ENCODE results near the gene IL1A.

The IL1A gene

DNA sequence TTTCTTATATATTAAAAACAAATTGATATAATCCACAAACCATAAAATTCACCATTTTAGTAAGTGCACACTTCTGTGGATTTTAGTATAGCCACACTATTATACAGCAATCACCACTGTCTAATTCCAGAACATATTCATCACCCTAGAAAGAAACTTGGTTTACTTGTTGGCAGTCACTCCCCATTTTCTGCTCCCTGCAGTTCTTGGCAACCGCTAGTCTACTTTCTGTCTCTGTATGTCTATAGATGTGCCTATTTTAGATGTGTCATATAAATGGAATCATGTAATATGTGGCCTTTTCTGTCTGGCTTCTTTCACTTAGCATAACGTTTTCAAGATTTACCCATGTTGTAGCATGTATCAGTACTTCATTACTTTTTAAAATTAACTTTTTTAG is 25.6 kb downstream of the IL1A start:
- no peak overlapping the region for H3K4me3 ChIP-seq (ENCODE audit: insufficient read length, low read depth)
- no peak for DNase-seq (ENCODE audit: low read depth, low spot score)
- H3K9ac ChIP-seq (ENCODE audit: insufficient read length, low read depth): no peak overlapping the region
- no peaks in the 10 kb centered on the region for H3K4me1 ChIP-seq (ENCODE audit: insufficient read depth, insufficient read length)
- H3K9me3 ChIP-seq (ENCODE audit: insufficient read depth, low read length): no peaks in the 10 kb centered on the region
- H3K27me3 ChIP-seq (ENCODE audit: insufficient read depth, insufficient read length): no peaks in the 10 kb centered on the region
- no peak for TF ChIP-seq SUZ12 (IDR thresholded peaks at IDR 0.05; ENCODE audit: extremely low read depth, insufficient read depth, insufficient read length)
- TF ChIP-seq ZNF274 (IDR thresholded peaks at IDR 0.05; ENCODE audit: low read depth, low read length): no peak
- no peak for TF ChIP-seq YY1 (IDR thresholded peaks at IDR 0.05; ENCODE audit: insufficient read depth, insufficient read length)
- H3K36me3 ChIP-seq (ENCODE audit: insufficient read depth, insufficient read length, low read length): peaks cover 84% of the 10 kb centered on the region

DNA sequence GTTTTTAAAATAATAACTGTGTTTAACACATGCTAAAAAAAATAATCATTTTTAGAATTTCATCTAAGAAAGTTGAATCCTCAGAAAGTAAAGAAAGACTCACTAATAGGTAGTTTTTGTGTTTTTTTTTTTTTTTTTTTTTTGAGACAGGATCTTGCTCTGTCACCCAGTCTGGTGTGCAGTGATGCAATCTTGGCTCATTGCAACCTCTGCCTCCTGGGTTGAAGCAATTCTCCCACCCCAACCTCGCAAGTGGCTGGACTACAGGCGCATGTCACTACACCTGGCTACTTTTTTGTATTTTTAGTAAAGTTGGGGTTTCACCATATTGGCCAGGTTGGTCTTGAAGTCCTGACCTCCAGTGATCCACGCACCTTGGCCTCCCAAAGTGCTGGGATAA is 27.0 kb downstream of the IL1A start:
- Histone ChIP-seq H3K27me3 (ENCODE audit: insufficient read depth, insufficient read length) (no peaks in the 10 kb centered on the region), H3K9ac (ENCODE audit: insufficient read length, low read depth) (no peak overlapping the region), H3K36me3 (ENCODE audit: insufficient read depth, insufficient read length, low read length) (peaks cover 95% of the 10 kb centered on the region), H3K4me1 (ENCODE audit: insufficient read depth, insufficient read length) (no peaks in the 10 kb centered on the region), H3K4me3 (ENCODE audit: insufficient read length, low read depth) (no peak overlapping the region), H3K9me3 (ENCODE audit: insufficient read depth, low read length) (no peaks in the 10 kb centered on the region)
- TF ChIP-seq YY1 (IDR thresholded peaks at IDR 0.05; ENCODE audit: insufficient read depth, insufficient read length) (no peak), ZNF274 (IDR thresholded peaks at IDR 0.05; ENCODE audit: low read depth, low read length) (no peak), SUZ12 (IDR thresholded peaks at IDR 0.05; ENCODE audit: extremely low read depth, insufficient read depth, insufficient read length) (no peak)
- DNase-seq (ENCODE audit: low read depth, low spot score): no peak

- TF ChIP-seq SUZ12 (IDR thresholded peaks at IDR 0.05; ENCODE audit: extremely low read depth, insufficient read depth, insufficient read length) (no peak), YY1 (IDR thresholded peaks at IDR 0.05; ENCODE audit: insufficient read depth, insufficient read length) (no peak), ZNF274 (IDR thresholded peaks at IDR 0.05; ENCODE audit: low read depth, low read length) (no peak)
- H3K4me3 ChIP-seq (ENCODE audit: insufficient read length, low read depth): no peak overlapping the region
- H3K36me3 ChIP-seq (ENCODE audit: insufficient read depth, insufficient read length, low read length): peaks cover 95% of the 10 kb centered on the region
- no peak for DNase-seq (ENCODE audit: low read depth, low spot score)
- H3K9ac ChIP-seq (ENCODE audit: insufficient read length, low read depth): no peak overlapping the region
- no peaks in the 10 kb centered on the region for H3K4me1 ChIP-seq (ENCODE audit: insufficient read depth, insufficient read length)
- no peaks in the 10 kb centered on the region for H3K9me3 ChIP-seq (ENCODE audit: insufficient read depth, low read length)
- no peaks in the 10 kb centered on the region for H3K27me3 ChIP-seq (ENCODE audit: insufficient read depth, insufficient read length)
Observed at GRCh38 chr2:112756207-112756606, 28.1 kb downstream of the IL1A start.

GRCh38 chr2:112755444-112755843 is 28.8 kb downstream of the IL1A start:
- no peak for DNase-seq (ENCODE audit: low read depth, low spot score)
- no peaks in the 10 kb centered on the region for H3K27me3 ChIP-seq (ENCODE audit: insufficient read depth, insufficient read length)
- no peaks in the 10 kb centered on the region for H3K9me3 ChIP-seq (ENCODE audit: insufficient read depth, low read length)
- H3K4me1 ChIP-seq (ENCODE audit: insufficient read depth, insufficient read length): no peaks in the 10 kb centered on the region
- no peak for TF ChIP-seq SUZ12 (IDR thresholded peaks at IDR 0.05; ENCODE audit: extremely low read depth, insufficient read depth, insufficient read length)
- no peak for TF ChIP-seq ZNF274 (IDR thresholded peaks at IDR 0.05; ENCODE audit: low read depth, low read length)
- TF ChIP-seq YY1 (IDR thresholded peaks at IDR 0.05; ENCODE audit: insufficient read depth, insufficient read length): no peak
- H3K36me3 ChIP-seq (ENCODE audit: insufficient read depth, insufficient read length, low read length): peaks cover 92% of the 10 kb centered on the region
- no peak overlapping the region for H3K4me3 ChIP-seq (ENCODE audit: insufficient read length, low read depth)
- H3K9ac ChIP-seq (ENCODE audit: insufficient read length, low read depth): no peak overlapping the region

DNA sequence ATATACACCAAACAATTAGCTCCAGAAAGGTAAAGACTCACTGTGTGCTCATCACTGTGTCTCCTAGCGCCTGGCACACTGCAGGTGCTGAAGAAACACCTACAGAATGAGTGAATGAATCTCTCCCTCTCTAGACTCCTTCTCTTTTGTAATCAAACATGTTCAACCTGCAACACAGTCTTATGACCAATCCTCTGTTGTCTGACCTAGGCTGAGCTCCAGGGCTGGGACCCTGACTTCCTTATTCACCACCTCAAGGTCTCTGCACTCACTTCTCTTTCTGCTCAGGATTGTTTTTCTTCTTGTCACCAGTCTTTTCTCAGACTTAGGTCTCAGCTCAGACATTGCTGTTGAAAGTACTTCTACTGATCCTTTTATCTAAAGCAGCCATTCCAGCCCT is 29.7 kb downstream of the IL1A start:
- H3K4me3 ChIP-seq (ENCODE audit: insufficient read length, low read depth): no peak overlapping the region
- no peak for DNase-seq (ENCODE audit: low read depth, low spot score)
- H3K9ac ChIP-seq (ENCODE audit: insufficient read length, low read depth): no peak overlapping the region
- TF ChIP-seq ZNF274 (IDR thresholded peaks at IDR 0.05; ENCODE audit: low read depth, low read length) (no peak), SUZ12 (IDR thresholded peaks at IDR 0.05; ENCODE audit: extremely low read depth, insufficient read depth, insufficient read length) (no peak), YY1 (IDR thresholded peaks at IDR 0.05; ENCODE audit: insufficient read depth, insufficient read length) (no peak)
- H3K4me1 ChIP-seq (ENCODE audit: insufficient read depth, insufficient read length): no peaks in the 10 kb centered on the region
- H3K27me3 ChIP-seq (ENCODE audit: insufficient read depth, insufficient read length): no peaks in the 10 kb centered on the region
- H3K36me3 ChIP-seq (ENCODE audit: insufficient read depth, insufficient read length, low read length): peaks cover 93% of the 10 kb centered on the region
- H3K9me3 ChIP-seq (ENCODE audit: insufficient read depth, low read length): no peaks in the 10 kb centered on the region

GRCh38 chr2:112752667-112753066 is 31.6 kb downstream of the IL1A start:
- DNase-seq (ENCODE audit: low read depth, low spot score): no peak
- Histone ChIP-seq H3K36me3 (ENCODE audit: insufficient read depth, insufficient read length, low read length) (peaks cover 84% of the 10 kb centered on the region), H3K9me3 (ENCODE audit: insufficient read depth, low read length) (no peaks in the 10 kb centered on the region), H3K4me3 (ENCODE audit: insufficient read length, low read depth) (no peak overlapping the region), H3K9ac (ENCODE audit: insufficient read length, low read depth) (no peak overlapping the region), H3K27me3 (ENCODE audit: insufficient read depth, insufficient read length) (no peaks in the 10 kb centered on the region), H3K4me1 (ENCODE audit: insufficient read depth, insufficient read length) (no peaks in the 10 kb centered on the region)
- TF ChIP-seq YY1 (IDR thresholded peaks at IDR 0.05; ENCODE audit: insufficient read depth, insufficient read length) (no peak), SUZ12 (IDR thresholded peaks at IDR 0.05; ENCODE audit: extremely low read depth, insufficient read depth, insufficient read length) (no peak), ZNF274 (IDR thresholded peaks at IDR 0.05; ENCODE audit: low read depth, low read length) (no peak)

DNA sequence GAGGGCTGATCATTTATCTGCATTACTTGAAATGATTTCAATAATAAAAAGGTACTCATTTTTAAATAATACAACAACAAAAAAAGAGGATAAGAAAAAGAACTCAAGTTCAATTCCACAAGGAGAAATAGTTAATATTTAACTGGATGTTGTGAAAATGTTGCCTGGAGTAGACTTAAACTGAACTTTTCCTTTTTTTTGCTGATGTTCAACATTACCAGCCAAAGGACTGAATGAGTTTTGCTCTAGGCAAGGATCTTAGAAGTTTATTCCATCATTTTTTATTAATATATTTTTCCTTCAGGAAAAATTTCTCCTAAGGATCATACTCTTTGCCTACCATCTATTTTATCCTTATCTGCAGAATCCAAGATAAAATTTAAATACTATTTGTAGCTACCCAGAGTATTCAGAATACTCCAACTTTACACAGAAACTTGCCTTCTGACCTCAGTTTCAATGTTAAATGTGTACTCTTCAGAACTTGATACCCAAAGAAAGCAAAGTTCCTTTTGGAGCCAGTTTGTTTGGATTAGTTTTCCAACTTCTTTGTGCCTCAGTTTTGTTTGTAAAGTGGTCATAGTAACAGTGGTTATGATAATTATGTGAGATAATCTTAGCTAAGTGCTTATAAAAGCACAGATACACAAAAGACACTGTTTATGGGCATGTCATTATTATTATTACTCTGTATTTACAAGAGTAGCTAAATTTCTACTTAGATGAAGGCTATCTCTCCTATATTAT is 32.7 kb downstream of the IL1A start:
- no peak for TF ChIP-seq ZNF274 (IDR thresholded peaks at IDR 0.05; ENCODE audit: low read depth, low read length)
- TF ChIP-seq YY1 (IDR thresholded peaks at IDR 0.05; ENCODE audit: insufficient read depth, insufficient read length): no peak
- no peak for TF ChIP-seq SUZ12 (IDR thresholded peaks at IDR 0.05; ENCODE audit: extremely low read depth, insufficient read depth, insufficient read length)
- Histone ChIP-seq H3K36me3 (ENCODE audit: insufficient read depth, insufficient read length, low read length) (peaks cover 81% of the 10 kb centered on the region), H3K4me3 (ENCODE audit: insufficient read length, low read depth) (no peak overlapping the region)

More for the DNA sequence above, 32.7 kb downstream of the IL1A start:
- Histone ChIP-seq H3K4me1 (ENCODE audit: insufficient read depth, insufficient read length) (no peaks in the 10 kb centered on the region), H3K9ac (ENCODE audit: insufficient read length, low read depth) (no peak overlapping the region), H3K27me3 (ENCODE audit: insufficient read depth, insufficient read length) (no peaks in the 10 kb centered on the region), H3K9me3 (ENCODE audit: insufficient read depth, low read length) (no peaks in the 10 kb centered on the region)
- DNase-seq (ENCODE audit: low read depth, low spot score): no peak
